HL-60/S4 treated with phorbol 12-myristate 13-acetate at 8.2 ng/mL for 4 days and 3 days (cell line): ENCODE results near the gene MMP1.

Source experiments
- in situ Hi-C: fragments of 300-500 bp; cut with MboI; formaldehyde crosslinking; loops from 2 replicates; pipeline ENCODE4 v1.15.0; 2022; ENCODE audit warnings: low sequenced_read_pairs

MMP1 gene

DNA sequence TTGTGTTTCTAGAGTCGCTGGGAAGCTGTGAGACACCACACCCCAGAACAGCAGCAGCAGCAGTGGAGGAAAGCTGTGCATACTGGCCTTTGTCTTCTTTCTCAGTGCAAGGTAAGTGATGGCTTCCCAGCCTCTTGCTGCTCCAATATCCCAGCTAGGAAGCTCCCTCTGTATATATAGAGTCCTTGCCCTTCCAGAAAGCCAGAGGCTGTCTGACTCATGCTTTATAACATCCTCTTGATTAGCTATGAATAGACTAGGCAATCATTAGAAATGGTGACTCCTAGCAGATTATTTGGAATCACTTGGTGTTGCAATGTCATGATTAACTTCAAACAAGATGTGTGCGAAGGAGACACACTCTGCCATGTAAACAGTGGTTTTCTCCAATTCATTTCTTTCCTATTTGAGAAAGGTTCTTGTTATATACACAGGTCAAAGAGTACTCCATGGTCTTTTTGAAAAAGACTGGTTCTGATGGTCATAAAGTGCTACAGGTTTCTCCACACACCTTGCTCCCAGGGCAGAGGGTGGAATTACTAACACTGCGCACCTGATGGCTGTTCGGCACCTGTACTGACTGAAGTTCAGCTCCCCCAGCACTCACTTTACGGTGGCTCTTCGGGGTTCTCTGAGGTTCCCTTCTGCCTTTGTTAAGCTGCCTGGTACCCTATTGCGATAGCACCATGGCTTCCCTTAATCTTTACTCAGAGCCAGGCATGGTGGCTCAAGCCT lies at the start of gene MMP1:
TSS of gene MMP1 (minus strand) at position 149 of the 735 bp plus-strand sequence. CDS start at position 81, 68 bp downstream.
- in situ Hi-C loops, result no loop called here

DNA sequence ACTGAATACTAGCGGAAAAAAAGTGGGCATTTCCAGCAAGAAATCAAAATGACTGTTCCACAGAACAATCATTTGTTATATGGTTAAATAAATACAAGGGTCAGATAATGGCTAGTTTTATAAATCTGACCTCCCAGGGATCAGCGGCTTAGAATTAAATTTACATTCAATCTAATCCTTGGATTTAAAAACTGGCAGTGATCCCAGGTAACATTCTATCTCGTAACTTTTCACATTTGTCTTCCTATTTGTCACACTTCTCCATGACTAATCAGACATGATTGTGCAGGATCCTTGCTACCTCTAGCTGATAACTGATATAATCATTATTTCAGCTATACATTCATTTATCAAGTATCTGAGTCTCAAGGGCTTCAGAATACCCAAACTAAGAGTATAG lies 48.3 kb upstream of the MMP1 start:
- in situ Hi-C loops, result no loop called here

DNA sequence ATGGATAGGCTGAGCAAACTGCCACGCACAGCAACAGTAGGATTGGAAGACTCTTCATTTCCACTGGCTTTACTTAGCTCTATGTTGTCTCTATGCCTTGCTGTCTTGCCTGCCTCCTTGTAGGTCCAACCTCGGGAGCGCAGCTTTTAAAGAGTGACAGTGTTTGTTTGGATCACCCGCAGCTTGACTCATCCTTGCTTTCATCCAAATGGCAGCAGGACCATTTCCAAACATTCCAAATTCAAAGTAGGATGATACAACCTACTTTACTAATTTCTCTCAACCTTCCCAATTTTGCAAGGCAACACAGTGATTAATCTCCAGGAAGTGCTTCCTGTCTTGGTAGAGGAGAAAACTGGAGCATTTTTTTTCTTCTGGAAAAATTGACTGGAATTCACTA lies 45.5 kb upstream of the MMP1 start, which contains the start of gene MMP3:
TSS of gene MMP3 (minus strand) at position 121 of the 400 bp plus-strand sequence. CDS start at position 58, 63 bp downstream.
- in situ Hi-C loops, result no loop called here

DNA sequence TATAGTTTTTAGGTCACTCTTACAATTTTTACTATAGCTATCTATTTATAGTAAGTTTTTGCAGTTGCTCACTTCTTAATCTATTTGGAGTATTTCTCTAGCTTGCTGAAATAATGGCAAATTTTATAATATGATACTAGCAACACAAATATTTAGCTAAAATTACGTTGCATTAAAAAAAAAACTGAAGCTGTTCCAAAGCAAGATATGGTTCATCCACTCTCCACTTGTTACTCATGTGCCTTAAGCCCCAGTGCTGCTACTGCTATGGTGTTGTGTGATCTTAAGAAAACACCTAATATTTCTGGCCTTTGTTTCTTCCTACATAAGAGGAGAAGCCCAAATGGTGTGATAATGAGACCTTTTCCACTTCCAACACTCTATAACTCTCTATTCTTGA lies 45.0 kb upstream of the MMP1 start:
- in situ Hi-C loops, result no loop called here

DNA sequence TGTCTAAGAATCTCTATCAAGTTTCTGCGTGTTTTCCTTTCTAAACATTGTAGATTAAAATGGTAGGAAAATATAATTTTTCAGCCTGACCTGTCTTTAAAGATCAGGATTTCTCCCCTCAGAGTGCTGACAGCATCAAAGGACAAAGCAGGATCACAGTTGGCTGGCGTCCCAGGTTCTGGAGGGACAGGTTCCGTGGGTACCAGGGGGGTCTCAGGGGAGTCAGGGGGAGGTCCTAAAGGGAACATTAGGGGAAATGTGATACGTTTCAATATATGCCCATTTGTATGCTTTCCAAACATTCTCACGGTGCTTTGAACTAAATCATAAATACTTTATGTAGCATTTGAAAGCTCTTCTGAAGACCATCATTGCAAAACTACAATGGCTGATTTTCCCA lies 42.1 kb upstream of the MMP1 start:
- in situ Hi-C loops, result no loop called here

DNA sequence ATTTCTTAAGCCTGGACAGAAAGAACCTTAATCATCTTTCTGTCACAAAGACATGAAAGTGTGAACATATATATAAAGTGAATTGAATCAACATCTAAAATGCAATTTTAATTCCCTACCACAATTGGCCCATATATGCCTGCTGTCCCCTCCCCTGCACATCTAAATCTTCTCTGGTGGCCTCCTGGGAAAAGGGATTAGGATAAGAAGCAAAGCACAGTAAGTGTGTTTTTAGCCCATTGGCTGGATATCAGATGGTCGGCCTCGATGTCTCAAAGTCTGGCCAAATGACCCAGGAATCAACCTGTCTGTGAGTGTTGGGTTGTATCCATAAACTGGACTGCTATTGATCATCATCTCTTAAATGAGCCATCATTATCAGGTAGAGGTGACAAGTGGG lies 39.7 kb upstream of the MMP1 start:
- in situ Hi-C loops, result no loop called here

DNA sequence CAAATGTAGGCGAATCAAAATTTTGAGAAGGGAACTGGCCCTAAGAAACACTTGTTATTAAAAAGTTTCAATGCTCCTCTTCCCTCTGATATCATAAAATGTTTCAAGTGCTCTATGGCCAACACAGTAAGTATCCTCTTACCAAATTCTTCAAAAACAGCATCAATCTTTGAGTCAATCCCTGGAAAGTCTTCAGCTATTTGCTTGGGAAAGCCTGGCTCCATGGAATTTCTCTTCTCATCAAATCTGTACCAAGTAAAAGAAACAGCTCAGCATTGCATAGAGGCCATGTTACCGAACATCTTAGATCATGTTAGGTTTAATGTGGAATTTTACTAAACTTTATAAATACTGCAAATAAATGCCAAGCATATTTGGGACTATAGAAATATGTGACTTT lies 39.2 kb upstream of the MMP1 start:
- in situ Hi-C loops, result no loop called here

DNA sequence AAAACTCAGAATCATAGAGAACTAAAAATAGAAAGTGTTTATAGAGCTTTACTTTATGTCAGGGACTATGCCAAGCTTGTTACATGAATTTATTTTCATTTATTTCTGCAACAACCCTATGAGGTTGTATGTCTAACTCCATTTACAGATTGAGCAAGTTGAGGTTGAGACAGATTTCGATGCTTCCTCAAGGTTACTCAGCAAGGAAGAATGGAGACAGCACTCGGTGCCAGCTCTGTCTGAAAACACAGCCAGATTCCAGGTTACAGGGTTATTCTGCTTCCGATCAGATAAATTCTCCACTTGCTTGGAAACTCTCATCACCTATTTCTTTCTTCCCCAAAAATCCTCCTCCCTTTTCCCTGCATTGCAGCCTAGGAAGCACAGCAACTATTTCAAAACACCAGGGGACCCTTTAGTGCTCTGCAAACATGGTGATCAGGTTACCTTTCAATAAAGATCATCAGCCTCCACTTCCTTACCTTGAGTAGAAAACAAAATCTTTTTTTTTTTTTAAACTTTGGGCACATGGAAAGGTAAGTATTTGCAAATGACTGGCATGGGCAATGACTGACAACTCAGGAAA lies 38.4 kb upstream of the MMP1 start:
- in situ Hi-C loops, result no loop called here

DNA sequence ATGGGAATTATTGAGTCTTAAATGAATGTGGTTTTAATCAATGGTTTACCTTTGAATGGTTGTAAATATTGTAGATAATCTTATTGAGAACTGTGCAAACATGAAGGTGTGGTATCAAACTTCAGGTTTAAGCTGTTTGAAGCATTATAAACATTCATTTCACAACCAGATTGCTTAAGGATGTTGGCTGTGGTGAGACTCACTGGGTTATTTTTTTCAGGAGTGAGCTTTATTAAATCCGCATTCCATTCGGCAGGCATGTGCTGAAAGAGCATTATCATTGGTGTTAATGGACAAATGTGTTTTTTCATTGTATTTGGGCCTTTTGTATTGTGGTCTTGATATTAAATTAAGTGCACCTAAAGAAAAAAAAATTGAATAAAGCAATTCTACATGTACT lies 35.8 kb upstream of the MMP1 start:
- in situ Hi-C loops, result no loop called here

DNA sequence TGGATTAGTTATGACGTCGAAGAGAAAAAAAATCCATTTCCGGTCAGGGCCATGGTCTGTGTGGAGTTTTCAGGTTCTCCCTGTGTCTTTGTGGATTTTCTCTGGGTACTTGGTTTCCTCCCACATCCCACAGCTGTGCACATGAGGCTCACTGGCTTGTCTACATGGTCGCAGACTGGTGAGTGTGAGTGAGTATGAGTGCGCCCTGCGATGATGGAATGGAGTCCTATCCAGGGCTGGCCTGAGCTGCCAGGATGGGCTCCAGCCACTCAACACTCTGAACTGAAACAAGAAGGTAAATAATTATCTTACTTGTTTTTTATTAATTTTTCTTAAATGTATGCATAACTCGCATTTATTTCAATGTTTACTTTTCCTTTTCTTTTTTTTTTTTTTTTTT lies 34.7 kb upstream of the MMP1 start:
- in situ Hi-C loops, result no loop called here

DNA sequence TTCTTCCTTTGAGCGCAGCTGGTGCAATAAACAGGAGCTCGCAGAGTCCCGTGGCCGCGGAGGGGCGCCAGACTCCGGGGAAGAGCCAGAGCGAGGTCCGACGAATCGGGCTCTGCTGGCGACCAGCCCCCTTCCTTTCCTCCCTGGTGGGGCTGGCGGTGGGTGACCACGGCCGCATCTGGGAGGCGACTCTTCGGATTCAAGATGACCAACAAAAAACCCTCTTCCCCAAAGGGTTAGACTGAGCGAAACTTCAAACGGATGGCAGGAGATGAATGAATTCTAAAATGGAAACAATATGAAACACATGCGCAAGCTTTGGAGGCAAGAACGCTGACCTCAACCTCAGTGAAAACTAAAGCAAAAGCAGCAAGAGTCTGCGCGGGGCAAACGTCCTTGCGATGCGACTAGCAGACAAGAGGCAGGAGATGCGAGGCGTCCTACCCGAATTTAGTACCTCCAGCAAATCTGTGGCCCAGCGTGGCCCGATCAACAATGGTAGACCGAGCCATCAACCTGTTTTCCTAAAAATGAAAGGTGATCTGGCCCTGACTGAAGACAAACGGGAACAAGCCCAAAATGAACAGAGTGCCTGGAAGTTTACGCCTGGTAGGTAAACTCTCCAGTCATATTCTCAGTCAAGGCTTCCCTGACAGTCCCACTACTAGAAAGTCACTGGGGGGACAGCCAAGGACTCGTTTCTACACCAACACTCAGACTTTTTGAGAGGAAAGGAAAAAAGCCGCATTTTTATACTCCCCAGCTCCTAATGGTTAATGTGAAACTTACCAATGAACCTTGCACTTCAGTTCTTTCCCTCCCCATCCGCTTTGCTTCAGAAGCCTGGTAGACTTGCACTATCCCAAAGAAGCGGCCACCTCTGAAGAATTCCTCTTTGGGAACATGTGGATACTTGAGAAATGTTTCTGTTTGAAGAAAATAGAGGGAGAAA lies 33.8 kb upstream of the MMP1 start:
- in situ Hi-C loops, result no loop called here

DNA sequence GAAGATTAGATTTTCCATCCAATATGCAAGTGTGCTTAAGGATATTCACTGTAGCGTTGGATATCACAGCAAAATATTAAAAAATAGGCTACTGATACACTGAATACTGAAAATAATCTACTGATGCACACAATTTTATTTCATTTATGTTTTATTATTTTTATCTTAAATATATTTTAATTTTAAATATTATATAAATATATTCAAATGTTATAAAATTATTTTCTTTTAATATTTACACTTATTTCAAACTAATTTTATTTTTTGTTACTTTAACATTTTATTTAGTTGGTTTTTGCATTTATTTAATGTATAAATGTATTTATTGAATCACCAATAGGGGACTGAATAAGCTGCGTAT lies 33.1 kb upstream of the MMP1 start:
- in situ Hi-C loops, result no loop called here

DNA sequence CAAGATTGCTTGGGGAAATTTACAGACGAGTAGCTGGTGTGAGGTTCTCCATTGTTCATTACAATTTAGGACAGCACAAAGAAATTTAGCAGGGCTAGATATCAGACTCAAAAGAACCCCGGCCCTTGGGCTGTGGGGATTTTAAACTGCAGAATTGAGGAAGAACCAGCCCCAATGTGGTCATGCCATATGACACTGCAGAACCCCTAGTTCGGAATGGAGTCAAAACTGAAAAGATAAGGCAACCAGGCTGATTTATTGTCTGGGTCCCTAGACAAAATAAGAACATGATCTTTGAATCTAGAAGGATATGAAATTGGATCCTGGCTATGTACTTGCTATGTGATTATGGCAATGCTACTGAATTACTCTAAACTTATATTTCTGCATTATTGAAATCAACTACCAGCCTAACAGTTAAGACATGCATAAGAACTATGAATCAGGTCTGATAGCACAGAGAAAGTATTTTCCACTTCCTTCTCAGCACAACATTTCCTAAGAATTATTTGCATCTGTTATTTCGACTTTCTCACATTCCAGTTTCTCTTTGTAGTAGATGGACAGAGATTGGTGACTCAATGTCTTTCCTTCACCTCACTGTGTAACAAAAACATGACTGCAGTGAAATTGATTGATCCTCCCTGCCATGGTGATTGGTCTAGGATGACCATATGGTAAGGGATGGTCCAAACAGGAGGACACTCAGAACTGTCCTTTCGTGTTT lies 32.2 kb upstream of the MMP1 start:
- in situ Hi-C loops, result no loop called here

DNA sequence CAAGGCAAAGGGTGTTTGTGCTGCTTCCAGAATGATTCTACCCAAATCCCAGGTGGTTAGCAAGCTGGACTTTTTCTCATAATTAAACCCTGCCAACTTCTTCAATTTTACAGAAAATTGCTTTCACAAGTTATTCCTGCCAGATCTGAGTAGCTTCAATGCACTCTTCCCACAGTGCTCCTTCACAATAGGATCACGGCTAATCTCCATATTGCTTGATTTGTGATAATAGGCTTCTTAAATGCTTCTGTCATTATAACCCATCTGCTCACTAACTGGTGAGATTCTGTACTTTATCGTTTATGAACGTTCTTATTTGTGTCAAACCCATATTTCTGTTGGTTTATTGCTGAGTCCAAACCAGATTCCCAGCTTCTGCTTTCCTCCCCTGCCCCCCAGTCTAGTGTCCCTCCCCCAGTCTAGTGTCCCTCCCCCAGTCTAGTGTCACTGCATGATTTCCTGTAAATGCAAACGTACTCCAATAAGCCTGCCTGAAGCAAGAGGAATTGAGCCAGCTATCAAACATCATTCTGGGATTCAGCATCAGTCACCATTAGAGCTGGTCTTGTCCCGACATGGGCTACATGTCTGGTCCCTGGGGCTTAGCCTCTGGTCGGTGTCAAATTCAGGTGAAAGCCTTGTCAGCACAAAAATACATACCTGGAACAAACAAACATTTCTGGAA lies 31.5 kb upstream of the MMP1 start:
- in situ Hi-C loops, result no loop called here

DNA sequence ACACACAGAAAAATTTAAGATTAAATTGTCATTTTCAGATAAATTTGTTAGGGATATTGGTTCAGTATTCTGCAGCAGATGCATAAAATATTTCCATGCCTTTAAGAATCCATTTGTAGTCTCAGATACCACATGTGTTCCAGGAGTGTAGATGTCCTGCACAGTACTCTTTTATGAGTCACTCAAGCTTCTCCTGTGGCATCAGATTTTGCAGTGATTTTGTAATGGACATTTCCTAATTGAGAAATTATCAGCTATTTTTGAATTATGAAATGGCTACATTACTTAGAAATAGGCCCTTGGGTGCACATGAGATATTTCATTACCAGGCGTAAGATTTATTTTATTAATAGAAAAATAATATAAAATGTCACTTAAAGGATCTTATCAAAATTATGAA lies 26.6 kb upstream of the MMP1 start:
- in situ Hi-C loops, result no loop called here

DNA sequence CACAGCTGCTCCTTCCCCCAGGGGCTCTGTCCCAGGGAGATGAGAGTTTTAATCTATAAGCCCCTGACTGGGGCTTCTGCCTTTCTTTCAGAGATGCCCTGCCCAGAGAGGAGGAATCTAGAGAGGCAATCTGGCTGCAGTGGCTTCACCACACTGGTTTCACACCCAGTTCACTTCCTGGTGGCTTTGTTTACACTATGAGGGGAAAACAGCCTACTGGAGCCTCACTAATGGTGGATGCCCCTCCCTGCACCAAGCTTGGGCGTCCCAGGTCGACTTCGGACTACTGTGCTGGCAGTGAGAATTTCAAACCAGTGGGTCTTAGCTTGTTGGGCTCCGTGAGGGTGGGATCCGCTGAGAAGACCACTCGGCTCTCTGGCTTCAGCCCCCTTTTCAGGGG lies 21.5 kb upstream of the MMP1 start:
- in situ Hi-C loops, result no loop called here

DNA sequence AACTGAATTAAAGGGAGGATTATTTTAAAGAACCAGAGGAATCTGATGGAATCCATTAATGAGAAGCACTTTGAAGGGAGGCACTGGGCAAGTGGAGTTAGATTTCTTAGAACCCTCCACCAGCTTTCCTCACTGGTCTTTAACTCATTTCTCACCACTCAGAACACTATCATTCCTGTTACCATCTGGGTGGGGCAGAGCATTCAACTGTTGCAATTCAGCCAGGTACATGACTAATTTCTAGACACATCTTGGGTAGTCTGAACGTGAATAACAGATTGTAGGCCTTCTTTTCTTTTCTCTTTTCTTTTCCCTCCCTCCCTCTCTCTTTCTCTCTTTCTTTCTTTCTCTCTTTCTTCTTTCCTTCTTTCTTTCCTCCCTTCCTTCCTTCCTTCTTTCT lies 15.5 kb upstream of the MMP1 start:
- in situ Hi-C loops, result no loop called here

DNA sequence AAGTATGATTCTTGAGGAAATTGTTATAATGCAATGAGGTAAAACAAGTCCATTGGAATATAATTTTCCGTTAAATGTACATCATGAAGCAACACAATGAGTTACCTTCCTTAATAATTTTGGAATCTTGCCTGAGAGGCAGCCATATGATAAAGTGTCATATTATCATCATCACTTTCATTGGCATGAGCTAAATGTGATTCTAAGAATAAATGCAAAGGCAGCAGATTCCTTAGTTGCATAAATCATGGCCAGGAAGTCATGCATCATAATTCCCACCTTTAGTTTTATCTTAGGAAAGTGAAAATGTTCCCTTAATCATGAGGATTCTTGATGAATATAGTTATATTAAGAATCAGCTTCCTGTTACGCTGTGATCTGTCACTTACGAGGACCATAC lies 14.2 kb upstream of the MMP1 start:
- in situ Hi-C loops, result no loop called here

DNA sequence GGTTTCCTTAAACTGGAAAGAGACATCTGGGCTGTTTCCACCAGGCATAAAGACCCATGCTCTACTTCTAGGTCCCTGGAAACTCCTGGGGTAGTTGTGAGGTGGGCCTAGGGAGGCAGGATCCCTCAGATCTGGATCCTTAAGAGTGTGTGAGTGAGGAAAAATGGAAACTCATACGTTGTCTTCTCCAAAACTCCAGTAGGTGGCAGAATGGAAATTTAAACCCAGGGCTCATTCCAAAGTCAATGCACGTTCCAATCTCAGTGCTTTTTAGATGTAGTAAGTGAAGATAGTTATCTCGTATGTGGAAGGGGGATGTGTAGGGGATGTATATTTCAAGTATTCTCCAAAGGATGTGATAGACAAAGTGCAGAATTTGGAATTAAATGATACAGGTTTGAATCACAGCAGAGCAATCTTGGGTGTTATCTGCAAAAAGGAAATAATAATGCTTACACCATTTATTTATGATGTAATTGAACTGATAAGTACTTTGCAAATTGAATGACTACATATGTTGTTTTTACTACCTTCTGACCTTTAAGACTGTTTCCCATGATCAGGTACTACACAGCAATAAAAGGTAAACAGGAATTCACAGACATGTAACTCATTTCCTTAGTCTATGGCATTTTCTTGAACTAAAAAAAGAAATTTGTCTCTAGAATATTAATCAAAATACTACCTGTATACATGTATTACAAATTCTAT lies 13.1 kb upstream of the MMP1 start:
- in situ Hi-C loops, result no loop called here

DNA sequence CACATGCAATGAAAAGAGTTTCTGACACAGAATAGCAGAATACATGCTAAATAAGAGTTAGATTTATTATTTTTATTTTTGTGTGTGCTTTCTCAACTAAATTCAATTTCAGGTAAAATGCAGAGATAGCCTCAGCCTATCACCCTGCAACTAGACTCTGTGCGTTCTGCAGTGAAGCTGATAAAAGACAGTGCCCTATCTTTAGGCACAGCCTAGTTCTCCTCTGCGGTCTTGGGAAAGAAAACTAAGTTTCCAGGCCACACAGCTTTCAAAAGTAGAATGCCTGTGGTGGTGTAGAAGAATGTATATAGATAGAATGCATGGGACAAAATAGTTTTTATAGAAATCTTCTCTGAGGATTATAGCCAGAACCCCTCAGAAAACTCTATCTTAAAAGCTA lies 12.0 kb upstream of the MMP1 start:
- in situ Hi-C loops, result no loop called here
